GM23248 (cell line): Measurements from ENCODE around the gene MED22.

ENCODE experiments used
- EZH2 ChIP-seq: fragments of 200-600 bp; sonication (generic); IDR thresholded peaks from 2 replicates; pipeline ENCODE4 v1.6.1; 2018; ENCODE audit warnings: antibody characterized with exemption, mild to moderate bottlenecking; ENCODE audit not compliant: insufficient read depth, poor library complexity, severe bottlenecking
- EZH2phosphoT487 ChIP-seq: fragments of 200-600 bp; sonication (generic); IDR thresholded peaks from 2 replicates; pipeline ENCODE4 v1.6.1; 2018; ENCODE audit warnings: antibody characterized with exemption, moderate library complexity, mild to moderate bottlenecking, low read depth; ENCODE audit not compliant: insufficient read depth

GRCh38 chr9:133304158-133304470, 43.8 kb downstream of the MED22 start:
- TF ChIP-seq EZH2 (no peak), EZH2phosphoT487 (no peak)
